Measurements from ENCODE around the gene SPEF2.

GRCh38 chr5:35687961-35688360, 70.3 kb downstream of the SPEF2 start:
- TF ChIP-seq CTCF (conservative IDR thresholded peaks at IDR 0.05) (no peak), ZFX (IDR thresholded peaks at IDR 0.05) (no peak)

Measured in C4-2B (cell line).